Activated naive CD4-positive, alpha-beta T cell treated with anti-CD3 and anti-CD28 coated beads, Interleukin-2, amount 50 U/mL, for 16 hours (primary cell): ENCODE results near the gene TTC34.

Source experiments
- DNase-seq: peaks from one replicate; pipeline ENCODE4 v3.0.0-alpha.2; 2020

The TTC34 gene

DNA sequence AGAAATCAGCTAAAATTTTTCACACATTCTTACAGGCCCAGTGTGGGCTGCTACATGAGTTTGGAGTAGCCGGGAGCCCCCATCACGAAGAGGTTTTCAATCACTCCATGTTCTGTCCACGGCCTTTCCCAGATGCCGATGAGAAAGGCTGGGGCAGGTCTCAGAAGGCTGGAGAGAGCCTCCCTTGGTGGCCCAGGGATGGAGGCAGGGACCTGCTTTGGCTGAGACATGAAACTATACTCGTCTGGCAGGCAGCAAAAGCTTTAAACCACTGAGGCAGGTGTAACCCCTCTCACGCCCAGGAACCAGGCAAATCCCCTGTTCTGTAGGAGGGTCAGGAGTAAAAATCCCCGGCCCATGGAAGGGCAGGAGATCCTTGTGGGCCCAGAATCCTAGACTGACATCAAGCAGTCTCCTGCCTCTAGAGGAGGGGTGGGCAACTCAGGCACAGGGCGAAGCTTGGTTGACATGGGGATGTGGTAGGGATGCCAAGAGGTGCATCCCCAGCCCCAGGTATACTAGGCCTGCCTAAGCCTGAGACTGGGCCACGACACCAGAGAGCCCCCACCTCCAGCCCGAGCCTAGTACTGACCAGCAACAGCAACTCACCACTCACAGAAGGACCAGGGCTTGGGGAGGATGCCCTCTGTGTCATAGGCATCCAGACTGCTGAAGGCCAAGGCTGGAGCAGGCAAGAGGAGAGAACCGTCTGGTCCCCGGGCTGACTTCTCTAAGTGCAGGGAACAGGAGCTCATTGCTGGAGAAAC is 177.7 kb downstream of the TTC34 start:
- no peak for DNase-seq

DNA sequence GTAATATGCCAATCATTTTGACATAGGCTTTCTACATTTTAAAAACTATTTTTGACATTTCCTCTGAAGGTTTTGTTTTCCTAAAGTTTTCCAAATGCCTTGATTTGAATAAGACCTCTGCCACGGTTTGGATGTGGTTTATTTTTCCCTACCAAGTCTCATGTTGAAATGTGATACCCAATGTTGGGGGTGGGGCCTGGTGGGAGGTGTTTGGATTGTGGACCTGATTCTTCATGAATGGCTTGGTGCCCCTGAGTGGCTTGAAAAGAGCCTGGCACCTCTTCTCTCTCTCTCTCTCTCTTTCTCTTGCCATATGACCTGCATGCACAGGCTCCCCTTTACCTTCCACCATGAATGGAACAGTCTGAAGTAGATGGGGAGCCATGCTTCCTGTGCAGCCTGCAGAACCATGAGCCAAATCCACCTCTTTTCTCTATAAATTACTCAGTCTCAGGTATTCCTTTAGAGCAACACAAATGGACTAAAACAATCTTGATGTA is 183.5 kb downstream of the TTC34 start:
- no peak for DNase-seq

DNA sequence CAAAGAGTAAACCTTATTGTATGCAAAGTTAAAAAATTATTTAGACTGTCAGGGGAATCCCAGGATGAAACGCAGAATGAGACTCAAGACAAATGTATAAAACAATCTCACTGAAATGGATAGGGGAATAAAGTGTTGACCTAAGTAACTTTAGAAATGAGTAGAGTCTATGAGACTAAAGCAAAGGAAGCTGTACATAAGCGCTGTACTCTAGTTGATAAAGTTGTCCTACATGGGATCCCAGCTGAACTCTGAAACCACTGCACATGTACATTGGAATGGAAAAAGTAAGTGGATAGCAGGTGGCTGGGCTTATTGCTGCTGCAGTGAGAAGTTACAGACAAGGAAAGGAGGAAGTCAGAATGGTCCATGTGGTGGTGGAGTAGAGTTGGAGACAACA is 187.3 kb downstream of the TTC34 start:
- DNase-seq = no peak

DNA sequence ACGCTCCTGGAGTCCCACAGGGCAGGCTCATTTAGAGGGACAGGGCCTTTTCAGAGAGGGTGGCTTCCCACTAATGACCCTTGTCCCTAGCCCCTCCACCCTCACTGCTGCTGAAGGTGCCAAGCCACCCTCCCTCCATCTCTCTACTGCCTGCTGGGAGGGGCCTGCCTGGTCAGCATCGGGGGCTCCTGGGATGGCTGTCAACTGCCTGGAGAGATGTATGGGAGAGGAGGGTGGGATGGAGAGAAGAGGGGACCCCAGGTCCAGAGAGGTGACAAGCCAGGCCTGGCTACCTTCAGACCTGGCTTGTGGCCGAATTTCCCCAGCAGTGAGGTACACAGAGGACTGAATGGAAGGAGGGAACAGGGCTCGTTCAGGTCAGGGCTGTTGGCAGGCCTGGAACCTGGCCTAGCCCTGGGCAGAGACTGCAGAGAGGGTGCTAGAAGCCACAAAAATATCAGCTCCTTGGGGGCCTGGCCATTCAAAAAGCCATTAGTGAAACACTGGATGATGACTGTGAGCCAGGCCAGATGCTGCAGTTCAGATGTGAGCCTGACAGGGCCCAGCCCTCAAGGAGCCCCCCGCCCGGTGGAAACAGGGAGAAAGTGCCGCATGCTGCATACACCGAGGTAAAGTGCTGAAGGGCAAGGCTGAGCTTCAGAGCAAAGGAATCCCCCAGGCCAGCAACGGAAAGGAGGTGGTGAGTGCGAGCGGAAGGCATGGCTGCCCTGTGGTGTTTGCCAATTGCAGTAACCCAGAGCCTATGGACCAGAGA is 188.7 kb downstream of the TTC34 start:
- no peak for DNase-seq

DNA sequence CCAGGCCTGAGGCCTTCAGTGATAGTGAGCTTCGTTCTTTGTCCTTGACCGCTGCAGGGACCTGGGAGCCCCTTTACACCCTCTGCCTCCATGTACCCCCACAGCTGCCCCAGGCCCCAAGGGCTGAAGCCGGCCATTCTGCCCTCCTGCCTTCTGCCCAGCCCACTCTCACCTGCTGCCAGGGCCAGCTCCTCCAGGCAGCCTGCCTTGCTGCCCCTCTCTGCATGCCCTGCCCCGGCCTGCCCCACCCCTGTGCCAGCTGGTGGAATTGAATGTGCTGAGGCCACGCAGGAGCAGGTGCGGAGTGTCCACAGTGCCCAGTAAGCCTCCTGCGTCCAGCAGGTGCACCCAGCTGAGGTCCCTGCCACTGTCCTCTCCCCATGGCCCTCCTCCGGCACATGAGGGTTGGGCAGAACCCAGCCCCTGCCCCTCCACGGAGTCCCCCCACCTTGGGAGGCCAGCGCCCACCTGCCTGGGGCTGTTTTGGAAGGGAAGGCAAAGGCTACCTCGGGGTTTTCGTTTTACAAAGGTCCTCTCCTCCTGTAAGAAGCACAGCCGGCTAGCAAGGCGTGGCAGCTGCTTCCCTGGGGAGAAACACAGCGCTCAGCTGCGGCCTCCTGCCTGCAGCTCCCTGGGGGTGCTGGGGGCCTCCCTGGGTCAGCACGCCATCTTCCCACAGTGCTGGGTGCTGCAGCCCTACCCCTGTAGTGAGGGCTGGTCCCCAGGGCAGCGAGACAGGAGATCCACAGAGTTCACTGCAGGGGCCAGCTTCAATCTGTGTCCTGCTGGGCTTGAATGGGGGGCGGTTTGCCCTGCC is 189.7 kb downstream of the TTC34 start:
- peak; percentile 8 for DNase-seq

DNA sequence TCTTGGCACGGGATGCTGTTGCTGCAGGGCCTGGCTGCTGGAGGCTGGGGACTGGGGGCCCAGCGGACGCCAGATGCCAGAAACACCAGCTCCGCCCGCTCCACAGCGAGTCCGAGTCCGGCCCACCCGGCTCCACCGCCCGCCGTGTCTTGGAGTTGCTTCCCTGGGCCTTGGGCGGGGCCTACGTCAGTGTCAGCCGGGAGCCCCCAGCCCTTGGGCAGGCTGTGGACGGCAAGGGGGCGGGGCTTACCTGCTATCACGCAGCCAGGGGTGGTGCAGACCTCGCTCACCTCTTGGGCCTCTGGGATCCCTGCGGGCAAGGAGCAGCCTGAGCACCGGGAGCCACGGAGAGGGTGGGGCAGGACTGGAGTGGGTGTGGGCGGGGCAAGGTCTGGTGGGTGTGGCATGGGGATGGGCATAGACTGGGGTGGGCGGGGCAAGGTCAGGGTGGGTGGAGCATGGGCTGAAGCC is 190.4 kb downstream of the TTC34 start:
- DNase-seq = peak; percentile 12

DNA sequence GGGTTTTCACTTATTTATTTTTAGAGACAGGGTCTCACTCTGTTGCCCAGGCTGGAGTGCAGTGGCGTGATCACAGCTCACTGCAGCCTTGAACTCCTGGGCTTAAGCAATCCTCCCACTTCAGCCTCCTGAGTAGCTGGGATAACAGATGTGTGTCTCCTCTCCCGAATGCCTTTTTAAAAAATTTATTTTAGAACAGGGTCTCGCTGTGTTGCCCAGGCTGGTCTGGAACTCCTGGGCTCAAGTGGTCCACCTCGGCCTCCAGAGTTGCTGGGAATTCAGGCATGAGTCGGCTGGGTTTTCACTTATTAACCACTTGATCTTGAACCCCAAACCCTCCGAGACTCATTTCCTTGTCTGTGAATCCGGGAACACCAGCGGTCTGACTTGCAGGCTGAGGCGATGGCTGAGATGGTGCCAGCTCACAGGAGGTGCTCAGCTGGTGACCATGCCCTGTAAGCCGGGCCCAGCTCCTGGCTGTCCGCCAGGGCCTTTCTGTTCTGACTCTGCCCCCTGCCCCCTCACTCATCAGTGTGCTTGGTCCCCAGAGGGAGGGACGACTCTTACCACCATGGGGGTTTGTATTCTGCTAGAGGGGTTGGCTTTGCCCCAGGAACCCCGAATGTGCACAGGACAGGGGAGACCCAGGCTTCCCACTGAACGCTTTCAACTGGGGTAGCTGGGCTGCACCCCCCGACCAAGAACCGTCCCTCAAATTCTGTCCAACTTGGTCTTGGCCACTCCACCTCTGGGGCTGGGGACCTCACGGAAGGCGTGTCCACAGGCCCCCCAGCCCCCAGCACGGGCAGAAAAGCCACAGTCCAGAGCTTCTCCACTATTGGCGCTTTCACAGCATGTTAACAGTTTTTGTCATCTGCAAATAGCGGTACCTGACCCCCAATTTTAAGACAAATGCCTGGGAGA is 191.2 kb downstream of the TTC34 start:
- DNase-seq = no peak

DNA sequence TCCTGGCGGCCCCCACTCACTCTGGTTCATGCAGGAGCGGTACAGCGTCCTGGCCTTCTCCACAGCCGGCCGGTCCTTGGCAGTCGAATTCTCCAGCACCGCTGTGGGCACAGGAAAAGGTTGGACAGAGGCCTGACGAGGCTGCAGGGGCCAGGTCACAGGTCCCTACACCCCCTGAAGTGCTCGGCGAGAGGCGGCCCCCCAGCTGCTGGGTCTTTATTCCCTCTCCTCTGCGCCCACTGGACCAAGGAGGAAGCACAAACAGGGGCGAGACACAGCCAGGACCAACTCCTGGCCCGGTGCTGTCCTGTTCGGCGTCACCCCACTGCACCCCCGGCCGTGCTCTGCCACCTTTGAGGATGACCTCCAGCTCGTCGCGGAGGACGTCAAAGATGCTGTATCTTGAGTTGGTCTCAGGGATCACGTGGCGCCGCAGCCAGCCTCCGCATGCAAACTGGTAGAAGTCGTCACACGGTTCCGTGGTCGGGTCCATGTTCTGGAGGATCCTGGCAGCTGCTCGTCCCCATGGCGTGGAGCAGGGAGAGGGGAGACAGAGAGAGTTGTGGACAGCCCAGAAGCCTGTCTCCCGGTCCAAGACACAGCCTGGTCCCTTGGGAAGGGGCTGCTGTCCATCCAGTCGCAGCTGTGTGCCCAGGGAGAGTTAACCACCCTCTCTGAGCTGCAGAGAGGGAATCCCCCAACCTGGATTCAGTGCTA is 192.0 kb downstream of the TTC34 start:
- DNase-seq = peak; percentile 8

DNA sequence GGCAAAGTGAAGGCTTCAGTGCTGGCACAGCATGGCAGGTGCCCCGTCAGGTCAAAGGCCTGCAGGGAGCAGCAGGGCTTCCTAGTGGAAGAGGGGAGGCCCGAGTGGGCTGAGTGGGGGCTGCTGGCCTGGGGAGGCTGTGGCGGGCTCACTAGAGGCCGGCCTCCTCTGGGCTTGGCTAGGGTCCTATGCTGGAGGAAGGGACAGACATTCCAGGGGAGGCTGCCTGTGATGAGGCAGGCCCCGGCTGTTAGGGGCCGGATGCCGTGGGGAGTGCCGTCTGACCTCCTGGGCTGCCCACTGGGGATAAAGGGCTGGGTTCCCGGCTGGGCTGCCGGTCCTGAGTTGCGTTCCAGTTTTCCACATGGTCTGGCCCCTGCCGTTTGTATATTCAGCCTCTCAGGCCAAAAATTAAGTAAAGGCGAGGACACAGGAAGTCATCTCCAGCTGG is 193.8 kb downstream of the TTC34 start:
- DNase-seq = no peak

DNA sequence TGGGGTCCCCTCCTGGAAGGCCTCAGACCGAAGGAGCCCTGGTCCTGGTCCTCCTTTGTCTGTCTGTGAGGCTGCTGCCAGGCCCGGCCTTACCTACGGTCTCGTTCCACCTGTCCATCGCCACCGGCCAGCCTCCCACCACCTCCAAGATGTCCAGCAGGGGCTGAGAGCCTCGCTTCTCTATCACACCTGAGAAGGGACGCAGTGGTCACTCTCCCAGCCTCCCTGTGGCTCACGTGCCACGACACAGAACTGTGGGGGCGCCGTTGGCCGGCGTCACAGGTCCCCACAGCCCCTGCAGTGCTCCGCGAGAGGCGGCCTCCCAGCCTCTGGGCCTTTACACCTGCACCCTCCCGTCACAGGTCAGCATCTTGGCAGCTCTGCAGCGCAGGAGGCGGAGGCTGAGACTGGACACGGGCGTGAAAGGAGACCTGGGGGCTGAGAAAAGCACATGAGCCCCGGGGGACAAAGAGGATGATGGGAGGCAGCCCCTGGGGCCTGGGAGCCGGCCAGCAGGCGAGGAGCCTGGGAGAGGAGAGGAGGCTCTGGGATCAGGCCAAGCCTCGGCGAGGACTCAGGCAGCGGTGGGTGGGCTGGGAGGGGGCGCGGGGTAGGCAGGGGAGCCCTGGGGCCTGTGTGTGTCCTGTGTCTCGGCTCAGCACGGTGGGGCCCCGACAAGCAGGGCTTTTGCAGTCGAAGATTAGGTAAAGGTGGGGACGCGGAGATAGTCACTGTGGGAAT is 194.4 kb downstream of the TTC34 start:
- no peak for DNase-seq

DNA sequence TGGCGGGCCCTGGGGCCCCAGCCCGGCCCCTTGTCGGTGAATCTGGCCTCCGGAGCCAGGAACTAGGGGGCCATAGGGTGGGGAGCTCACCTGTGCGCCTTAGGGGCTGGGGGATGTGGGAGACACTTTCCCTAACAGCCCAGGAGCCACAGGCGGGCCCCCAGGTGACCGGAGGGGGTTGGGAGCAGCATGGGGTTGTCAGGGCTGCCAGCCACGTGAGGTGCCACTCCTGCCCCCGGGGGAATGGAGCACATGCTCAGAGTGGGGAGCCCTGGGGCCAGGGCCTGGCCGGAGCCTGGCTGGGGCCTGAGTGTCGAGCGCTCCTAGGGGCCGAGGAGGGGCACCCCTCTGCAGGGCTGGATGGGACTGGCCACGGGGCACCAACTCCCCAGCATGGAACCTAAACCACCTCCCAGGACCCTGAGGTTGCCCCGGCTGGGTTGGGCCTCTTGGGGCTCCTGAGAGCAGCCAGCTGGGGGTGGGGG is 195.1 kb downstream of the TTC34 start:
- DNase-seq = peak; percentile 9

DNA sequence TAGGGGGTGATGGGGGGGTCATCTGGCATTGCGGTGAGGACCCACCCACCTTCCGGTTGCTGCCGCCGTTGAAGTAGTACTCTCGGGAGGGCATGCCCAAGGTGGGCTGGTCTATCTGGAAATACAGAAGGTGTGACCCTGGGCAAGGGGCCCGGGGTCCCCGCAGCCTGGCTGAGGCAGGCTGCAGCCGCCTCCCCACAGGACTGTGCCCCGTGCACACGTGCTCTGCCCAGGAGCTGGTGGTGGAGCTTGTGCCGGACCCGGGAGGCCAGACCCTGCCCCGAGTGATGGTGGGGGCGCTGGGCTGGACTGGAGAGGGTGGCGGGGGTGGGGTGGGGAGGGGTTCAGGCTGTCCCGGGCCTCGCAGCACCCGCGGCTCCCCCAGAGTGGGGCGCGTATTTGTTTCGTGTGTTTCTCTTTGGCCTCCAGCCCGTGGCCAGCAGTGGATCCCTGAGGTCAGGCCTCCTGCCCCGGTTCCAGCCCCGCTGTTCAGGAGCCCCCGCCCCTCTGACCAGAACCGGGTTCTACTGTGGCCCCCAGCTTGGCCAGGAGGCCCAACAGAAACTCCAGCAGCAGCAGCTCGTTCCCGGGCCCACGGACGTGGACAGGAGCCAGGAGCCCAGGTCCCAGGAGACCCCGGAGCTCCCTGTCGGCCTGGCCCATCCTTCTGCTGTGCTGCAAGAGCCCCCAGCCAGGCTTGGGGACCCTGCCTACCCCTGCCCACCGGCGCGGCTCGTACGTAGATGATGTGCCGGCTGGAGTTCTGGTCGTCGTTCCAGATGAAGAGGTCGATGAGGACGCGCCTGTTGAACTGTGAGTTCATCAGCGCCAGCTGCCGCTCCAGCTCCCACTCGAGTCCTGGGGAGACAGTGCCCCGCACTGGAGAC is 195.7 kb downstream of the TTC34 start:
- DNase-seq = peak; percentile 9

DNA sequence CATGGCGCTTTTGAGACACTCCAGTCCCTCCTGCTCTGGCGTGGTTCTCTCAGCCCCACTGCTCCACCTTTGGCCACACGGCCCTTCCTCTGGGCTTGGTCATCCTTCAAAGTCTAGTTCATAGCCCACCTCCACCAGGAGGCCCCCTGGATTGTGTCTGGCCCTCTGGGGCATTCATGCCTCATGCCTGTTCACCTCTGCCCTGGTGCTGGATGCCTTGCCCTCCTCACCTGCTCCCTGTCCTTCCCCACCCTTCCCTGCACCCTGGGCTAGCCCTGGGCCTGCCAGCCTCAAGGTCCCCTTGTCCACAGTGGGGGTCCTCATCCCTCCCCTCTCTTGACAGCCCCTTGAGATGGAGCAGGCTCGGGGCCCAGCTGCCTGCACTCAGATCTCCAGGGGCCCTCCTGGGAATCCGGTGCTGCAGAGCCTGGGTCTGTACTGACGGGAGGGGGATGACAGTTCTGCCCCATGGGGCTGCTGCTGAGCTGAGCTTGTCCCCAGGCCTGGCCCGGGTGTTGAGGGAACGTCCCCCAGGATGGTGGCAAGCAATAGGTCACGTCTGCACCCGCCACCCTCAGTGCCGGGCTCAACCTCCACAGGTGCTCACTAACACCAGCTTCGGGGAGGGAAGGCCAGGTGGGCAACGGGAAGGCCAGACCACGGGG is 196.5 kb downstream of the TTC34 start:
- no peak for DNase-seq

DNA sequence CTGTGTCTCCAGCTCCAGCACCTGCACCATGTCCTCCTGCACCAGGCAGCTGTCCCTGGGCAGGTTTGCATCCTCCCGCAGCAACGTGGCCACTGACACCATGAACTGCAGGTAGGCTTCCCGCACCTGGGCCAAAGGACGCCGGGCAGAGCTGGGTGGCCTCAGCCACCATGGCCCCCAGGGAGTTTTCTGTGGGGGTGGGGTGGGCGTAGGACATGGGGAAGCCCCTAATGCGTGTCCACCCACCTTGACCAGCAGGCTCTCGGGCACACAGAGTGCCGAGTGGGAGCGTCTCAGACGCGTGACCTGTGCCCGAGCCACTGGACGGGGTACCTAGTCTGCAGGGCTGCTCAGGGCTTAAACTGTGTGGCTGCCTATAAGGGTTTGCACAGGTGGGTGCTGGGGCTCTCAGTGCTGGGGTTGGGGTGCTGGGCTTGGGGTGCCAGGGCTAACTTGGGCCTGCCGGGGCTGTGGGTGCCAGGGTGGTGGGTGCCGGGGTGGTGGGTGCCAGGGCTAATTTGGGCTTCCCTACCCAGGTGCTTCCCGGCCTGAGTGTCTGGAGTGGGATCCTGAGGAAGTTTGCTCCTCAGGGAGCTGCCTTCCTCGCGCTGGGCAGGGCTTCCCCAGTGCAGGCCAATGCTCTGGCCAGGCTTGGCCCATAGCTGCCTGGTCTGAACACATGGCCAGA is 197.2 kb downstream of the TTC34 start:
- peak; percentile 9 for DNase-seq

DNA sequence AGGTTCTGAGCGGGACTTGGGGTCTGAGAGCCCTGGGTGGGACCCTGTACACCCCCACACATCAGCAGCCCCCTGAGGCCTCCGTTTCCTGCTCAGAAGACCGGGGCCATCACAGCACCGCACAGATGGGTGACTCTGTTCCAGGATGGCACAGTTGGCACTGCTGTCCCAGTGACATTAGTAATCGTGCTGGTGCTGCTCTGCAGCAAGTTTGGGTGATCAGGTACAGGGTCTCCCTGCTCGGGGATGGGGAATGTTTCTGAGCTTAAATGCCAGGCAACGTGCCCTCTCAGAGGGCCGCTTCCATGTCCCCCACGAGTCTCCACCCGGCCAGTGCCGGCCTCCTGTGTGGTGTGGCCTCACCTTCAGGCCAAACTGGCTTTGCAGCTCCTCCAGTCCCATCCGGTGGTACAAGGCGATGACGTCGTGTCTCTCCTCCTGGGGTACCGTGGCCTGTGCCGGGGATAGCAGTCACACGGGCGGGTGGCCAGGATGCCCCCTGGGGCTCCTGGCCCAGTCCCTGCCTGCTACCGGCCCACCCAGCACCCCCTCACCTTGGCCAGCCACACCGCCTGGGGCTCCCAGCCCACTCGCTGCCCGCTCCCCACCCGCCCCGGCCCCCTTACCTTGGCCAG is 197.9 kb downstream of the TTC34 start:
- peak; percentile 7 for DNase-seq

DNA sequence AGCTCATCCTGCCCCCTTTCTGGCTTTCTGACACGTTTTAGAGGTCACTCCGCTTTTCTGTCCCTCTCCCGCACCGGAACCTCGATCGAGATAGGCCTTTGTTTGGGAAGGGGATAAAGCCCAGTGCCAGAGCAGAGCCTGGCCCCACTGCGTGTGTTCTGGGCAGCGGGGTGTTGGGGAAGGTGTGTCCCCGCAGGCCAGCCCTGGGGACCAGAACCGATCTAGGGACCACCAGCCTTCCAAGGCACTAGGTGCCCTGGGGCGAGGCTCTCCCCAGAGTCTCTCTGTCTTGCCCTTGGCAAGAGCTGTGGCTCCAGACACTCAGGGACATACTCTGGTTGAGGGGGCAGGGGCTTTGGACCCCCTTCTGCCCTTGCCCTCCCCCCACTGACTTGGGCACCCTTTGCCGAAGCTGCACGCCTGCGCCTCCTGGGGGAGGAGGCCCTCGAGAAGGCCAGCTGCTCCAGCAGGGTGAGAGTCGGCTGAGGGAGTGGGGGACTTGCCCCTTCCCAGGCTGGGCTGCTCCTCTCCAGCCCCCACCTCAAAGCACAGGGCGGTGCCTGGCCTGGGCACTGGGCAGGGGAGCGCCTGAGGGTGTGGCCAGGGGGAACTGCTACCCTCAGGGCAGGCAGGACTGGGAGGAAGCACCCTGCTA is 198.5 kb downstream of the TTC34 start:
- DNase-seq = no peak

DNA sequence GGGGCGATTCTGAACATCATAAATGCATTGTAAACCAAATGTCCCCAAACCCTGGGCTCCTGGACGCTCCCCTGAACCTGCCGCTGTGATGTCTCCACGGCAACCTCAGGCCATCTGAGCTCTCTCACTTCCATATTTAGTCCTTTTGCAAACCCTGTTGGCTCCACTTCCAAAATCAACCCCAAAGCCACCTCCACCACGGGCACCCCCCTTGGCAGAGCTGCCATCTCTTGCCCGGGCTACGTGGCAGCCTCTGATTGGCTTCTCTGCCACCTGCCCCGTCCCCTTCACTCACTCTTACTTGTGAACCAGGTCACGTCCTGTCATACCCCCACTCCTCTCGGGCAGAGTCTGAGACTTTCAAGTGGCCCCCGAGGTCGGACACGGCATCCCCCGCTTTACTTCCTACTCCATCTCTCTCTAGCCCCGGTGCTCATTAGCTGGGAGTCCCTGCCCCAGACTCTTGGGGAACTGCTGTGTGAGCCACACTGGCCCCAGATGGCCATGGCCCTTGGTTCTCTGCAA is 199.1 kb downstream of the TTC34 start:
- no peak for DNase-seq
